PC-3 (cell line): ENCODE data around the gene ZNF469. TPM values are rescaled to one million over a fixed set of nuclear protein-coding genes. Genes with fewer than 3 reads are reported as not detected.
"Not testable (repeated sequence)": the region's sequence is repeated elsewhere in the genome, so short reads cannot be mapped to it uniquely, and the experiment has no call there.

Source experiments
- ATAC-seq: fragments of 200-7000 bp; cut with Tn5 transposase; 2 replicates; pipeline ENCODE4 v1.9.1; 2020; ENCODE audit warnings: mild to moderate bottlenecking, moderate library complexity
- BruUV-seq: library from RNA; stranded (reverse); fragments of 400-500 nt; replicated peaks from 2 replicates; lab custom pipeline; 2021; lab: Mats Ljungman, UMichigan
- CTCF ChIA-PET: fragments of 300-600 bp; sonication (Branson Sonifier 250); formaldehyde crosslinking; loops from one replicate; lab custom pipeline; 2022; ENCODE audit warnings: antibody characterized with exemption; lab: Charles Lee
- POLR2A ChIA-PET: fragments of 300-600 bp; sonication (Branson Sonifier 250); formaldehyde crosslinking; loops from one replicate; lab custom pipeline; 2022; ENCODE audit warnings: antibody characterized with exemption; ENCODE audit not compliant: unreplicated experiment; lab: Charles Lee
- DNase-seq: peaks from one replicate; pipeline ENCODE4 v3.0.0-alpha.2; 2015
- H2AFZ ChIP-seq: fragments of 300-600 bp; sonication (generic); 2 replicates; pipeline ENCODE4 v1.6.0; 2016; ENCODE audit warnings: antibody characterized with exemption, low read length
- H3F3A ChIP-seq: fragments of 300-600 bp; sonication (generic); one replicate; pipeline ENCODE4 v1.6.0; 2017; ENCODE audit warnings: antibody characterized with exemption, low read length, control low read depth, mild to moderate bottlenecking; ENCODE audit not compliant: unreplicated experiment
- H3K27ac ChIP-seq: fragments of 300-600 bp; sonication (generic); 2 replicates; pipeline ENCODE4 v1.5.1; 2016; ENCODE audit warnings: mild to moderate bottlenecking, low read length
- H3K27me3 ChIP-seq: fragments of 300-600 bp; sonication (generic); 2 replicates; pipeline ENCODE4 v1.6.1; 2016; ENCODE audit warnings: low read length, mixed read lengths
- H3K36me3 ChIP-seq: fragments of 300-600 bp; sonication (generic); 2 replicates; pipeline ENCODE4 v1.6.1; 2016; ENCODE audit warnings: low read depth, mixed run types, low read length, mixed read lengths
- H3K4me1 ChIP-seq: fragments of 300-600 bp; sonication (generic); 2 replicates; pipeline ENCODE4 v1.5.1; 2016; ENCODE audit warnings: low read length; ENCODE audit not compliant: insufficient read depth
- H3K4me2 ChIP-seq: fragments of 300-600 bp; sonication (generic); 2 replicates; pipeline ENCODE4 v1.6.0; 2016; ENCODE audit warnings: low read length
- H3K4me3 ChIP-seq: fragments of 300-600 bp; sonication (generic); 2 replicates; pipeline ENCODE4 v1.5.1; 2016; ENCODE audit warnings: mild to moderate bottlenecking, low read length, mixed read lengths
- H3K79me2 ChIP-seq: fragments of 300-600 bp; sonication (generic); 2 replicates; pipeline ENCODE4 v1.6.1; 2017; ENCODE audit warnings: low read length, mixed read lengths
- H3K9ac ChIP-seq: fragments of 300-600 bp; sonication (generic); 2 replicates; pipeline ENCODE4 v1.6.0; 2016; ENCODE audit warnings: mild to moderate bottlenecking, low read length
- H3K9me2 ChIP-seq: fragments of 300-600 bp; sonication (generic); replicated peaks from 2 replicates; pipeline ENCODE4 v1.6.1; 2016; ENCODE audit warnings: mixed run types, low read length, mixed read lengths
- H3K9me3 ChIP-seq: fragments of 300-600 bp; sonication (generic); 2 replicates; pipeline ENCODE4 v1.6.1; 2016; ENCODE audit warnings: low read length, mixed read lengths
- H4K20me1 ChIP-seq: fragments of 300-600 bp; sonication (generic); 2 replicates; pipeline ENCODE4 v1.6.1; 2016; ENCODE audit warnings: low read length, mixed read lengths
- EZH2 ChIP-seq: fragments of 300-600 bp; sonication (generic); IDR thresholded peaks from one replicate; pipeline ENCODE4 v1.6.1; 2017; ENCODE audit warnings: antibody characterized with exemption, mild to moderate bottlenecking, low read length; ENCODE audit not compliant: unreplicated experiment
- EZH2phosphoT487 ChIP-seq: fragments of 300-600 bp; sonication (generic); IDR thresholded peaks from 2 replicates; pipeline ENCODE4 v1.6.1; 2018; ENCODE audit warnings: mild to moderate bottlenecking, antibody characterized with exemption, low read length, borderline replicate concordance
- intact Hi-C: fragments of 100-400 bp; cut with micrococcal nuclease; formaldehyde crosslinking; loops from 2 replicates; pipeline ENCODE4 v1.9.0; 2023
- total RNA-seq: library from RNA; depleted of rRNA; stranded (reverse); fragments of >200 nt; gene quantifications from 2 replicates; pipeline ENCODE4 v1.2.3, GENCODE V29; 2014
- TF ChIP-seq, protein P1 (sequence below): fragments of 300-600 bp; sonication (generic); conservative IDR thresholded peaks from 2 replicates; pipeline ENCODE4 v1.5.1; 2017; ENCODE audit warnings: antibody characterized with exemption, low read depth, mild to moderate bottlenecking, low read length

Gene ZNF469
- total RNA-seq, 1 experiment from 2014 or later = 3.1 TPM

DNA sequence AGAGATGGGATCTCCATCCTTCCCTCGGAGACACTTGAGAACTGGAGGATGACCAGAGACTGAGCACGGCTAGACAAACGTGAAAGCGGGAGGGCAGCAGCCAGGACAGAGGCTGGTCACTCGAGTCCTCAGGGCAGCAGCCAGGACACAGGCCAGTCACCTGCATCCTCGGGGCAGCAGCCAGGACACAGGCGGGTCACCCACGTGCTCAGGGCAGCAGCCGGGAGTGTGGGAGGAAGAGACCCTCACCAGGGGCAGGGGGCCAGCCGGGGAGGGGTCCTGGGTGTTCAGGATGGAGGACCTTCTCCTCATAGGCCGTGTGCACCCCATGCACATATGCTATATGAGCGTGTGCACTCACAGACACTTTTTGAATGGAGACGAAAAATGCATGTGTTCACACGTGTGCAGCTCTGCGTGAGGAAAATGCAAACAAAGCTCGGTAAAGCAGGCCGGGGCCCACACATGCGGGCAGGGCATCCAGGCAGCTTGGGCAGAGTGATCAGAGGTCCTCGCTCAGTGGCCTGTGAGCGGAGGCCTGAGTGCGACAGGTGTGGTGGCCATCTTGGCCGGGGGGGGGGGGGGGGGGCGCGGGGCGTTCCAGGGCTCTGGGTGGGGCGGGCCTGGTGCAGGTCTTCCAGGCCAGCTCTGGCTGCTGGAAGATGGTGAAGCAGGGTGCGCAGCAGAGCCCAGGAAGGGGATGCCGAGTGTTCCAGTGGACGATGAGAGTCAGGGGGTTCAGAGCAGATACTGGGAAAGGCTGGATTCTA, 26.7 kb downstream of the ZNF469 start:
- no peak overlapping the region for H2AFZ ChIP-seq
- ChIA-PET CTCF (no interaction called here), POLR2A (no interaction called here)
- DNase-seq (no peak), ATAC-seq (no peak)
- no peak for TF ChIP-seq EZH2
- TF ChIP-seq EZH2phosphoT487 = no peak
- H3K9me2 ChIP-seq = no peaks in the 10 kb centered on the region
- no peak overlapping the region for H3K9ac ChIP-seq
- H3K4me3 ChIP-seq = no peak overlapping the region
- H3K36me3 ChIP-seq = no peaks in the 10 kb centered on the region
- no peak overlapping the region for H3K4me2 ChIP-seq
- H3K27ac ChIP-seq = no peak overlapping the region
- no peaks in the 10 kb centered on the region for H3K79me2 ChIP-seq
- H3K9me3 ChIP-seq = no peaks in the 10 kb centered on the region
- no peaks in the 10 kb centered on the region for H4K20me1 ChIP-seq
- no peaks in the 10 kb centered on the region for H3F3A ChIP-seq
- no peaks in the 10 kb centered on the region for H3K4me1 ChIP-seq
- H3K27me3 ChIP-seq = no peaks in the 10 kb centered on the region
- no TSS peak for BruUV-seq
- intact Hi-C loops = no loop called here

DNA sequence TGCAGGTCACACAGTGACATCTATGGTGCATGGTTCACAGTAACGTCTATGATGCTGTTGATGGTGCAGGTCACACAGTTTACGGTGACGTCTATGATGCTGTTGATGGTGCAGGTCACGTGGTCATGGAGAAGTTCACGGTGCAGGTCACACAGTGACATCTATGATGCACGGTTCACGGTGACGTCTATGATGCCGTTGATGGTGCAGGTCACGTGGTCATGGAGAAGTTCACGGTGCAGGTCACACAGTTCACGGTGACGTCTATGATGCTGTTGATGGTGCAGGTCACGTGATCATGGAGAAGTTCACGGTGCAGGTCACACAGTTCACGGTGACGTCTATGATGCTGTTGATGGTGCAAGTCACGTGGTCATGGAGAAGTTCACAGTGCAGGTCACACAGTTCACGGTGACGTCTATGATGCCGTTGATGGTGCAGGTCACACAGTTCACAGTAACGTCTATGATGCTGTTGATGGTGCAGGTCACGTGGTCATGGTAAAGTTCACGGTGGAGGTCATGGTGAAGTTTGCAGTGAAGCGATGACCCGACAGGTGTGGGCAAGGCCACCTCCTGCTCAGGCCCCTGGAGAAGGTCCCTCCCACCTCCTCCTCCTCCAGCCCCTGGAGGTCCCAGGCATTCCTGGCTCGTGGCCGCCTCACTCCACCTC, 27.7 kb downstream of the ZNF469 start:
- intact Hi-C loops = not testable (repeated sequence)

DNA sequence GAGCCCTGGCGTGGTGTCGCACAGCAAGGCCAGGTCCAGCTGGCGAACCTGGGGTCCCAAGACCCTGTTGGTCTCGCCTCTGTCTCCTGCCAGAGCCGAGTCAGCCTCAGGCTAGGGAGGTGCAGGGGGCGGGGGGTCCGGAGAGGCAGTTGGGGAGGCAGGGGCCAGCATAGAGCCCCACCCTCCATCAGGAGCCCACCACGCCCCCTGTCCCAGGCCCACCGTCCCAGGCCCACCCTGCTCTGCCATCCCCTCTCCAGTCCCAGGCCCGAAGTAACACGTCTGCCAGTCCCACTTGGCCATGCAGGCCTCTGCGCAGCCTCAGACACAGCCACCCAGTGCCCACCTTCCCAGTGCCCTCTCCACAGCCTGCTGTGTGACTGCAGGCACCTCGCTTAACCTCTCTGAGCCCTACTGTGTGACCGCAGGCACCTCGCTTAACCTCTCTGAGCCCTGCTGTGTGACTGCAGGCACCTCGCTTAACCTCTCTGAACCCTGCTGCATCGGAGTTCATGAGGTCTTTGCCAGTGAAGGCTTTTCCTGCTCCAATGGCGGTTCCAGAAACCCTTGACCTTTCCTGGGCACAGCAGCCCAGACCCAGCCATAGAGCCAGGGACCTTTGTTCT, 29.3 kb downstream of the ZNF469 start:
- Histone ChIP-seq H3K9ac (no peak overlapping the region), H3K4me1 (no peaks in the 10 kb centered on the region), H3K4me3 (no peak overlapping the region), H4K20me1 (no peaks in the 10 kb centered on the region), H3K27ac (no peak overlapping the region), H3K79me2 (no peaks in the 10 kb centered on the region), H3F3A (no peaks in the 10 kb centered on the region), H3K4me2 (no peak overlapping the region), H3K9me3 (no peaks in the 10 kb centered on the region), H3K9me2 (no peaks in the 10 kb centered on the region), H3K36me3 (no peaks in the 10 kb centered on the region), H2AFZ (no peak overlapping the region), H3K27me3 (no peaks in the 10 kb centered on the region)
- no peak for ATAC-seq
- TF ChIP-seq, protein P1, sequence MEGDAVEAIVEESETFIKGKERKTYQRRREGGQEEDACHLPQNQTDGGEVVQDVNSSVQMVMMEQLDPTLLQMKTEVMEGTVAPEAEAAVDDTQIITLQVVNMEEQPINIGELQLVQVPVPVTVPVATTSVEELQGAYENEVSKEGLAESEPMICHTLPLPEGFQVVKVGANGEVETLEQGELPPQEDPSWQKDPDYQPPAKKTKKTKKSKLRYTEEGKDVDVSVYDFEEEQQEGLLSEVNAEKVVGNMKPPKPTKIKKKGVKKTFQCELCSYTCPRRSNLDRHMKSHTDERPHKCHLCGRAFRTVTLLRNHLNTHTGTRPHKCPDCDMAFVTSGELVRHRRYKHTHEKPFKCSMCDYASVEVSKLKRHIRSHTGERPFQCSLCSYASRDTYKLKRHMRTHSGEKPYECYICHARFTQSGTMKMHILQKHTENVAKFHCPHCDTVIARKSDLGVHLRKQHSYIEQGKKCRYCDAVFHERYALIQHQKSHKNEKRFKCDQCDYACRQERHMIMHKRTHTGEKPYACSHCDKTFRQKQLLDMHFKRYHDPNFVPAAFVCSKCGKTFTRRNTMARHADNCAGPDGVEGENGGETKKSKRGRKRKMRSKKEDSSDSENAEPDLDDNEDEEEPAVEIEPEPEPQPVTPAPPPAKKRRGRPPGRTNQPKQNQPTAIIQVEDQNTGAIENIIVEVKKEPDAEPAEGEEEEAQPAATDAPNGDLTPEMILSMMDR = no peak
- TF ChIP-seq EZH2phosphoT487 (no peak), EZH2 (no peak)
- intact Hi-C loops = no loop called here
- no peak for DNase-seq
- POLR2A ChIA-PET = no interaction called here
- CTCF ChIA-PET = no interaction called here
- no TSS peak for BruUV-seq

More for the DNA sequence above, 27.7 kb downstream of the ZNF469 start:
- POLR2A ChIA-PET, H3K4me3 ChIP-seq, DNase-seq, H4K20me1 ChIP-seq, H3K9ac ChIP-seq, H3K9me3 ChIP-seq, H3K9me2 ChIP-seq, BruUV-seq, H3K27me3 ChIP-seq, CTCF ChIA-PET, H3K79me2 ChIP-seq, H2AFZ ChIP-seq, H3K4me1 ChIP-seq, H3F3A ChIP-seq, H3K27ac ChIP-seq, H3K36me3 ChIP-seq, H3K4me2 ChIP-seq, ATAC-seq: not testable (repeated sequence)
